Smooth muscle cell (in vitro differentiated cells): Measurements from ENCODE around the gene C1orf35. TPM values are rescaled to one million over a fixed set of nuclear protein-coding genes. Genes with fewer than 3 reads are reported as not detected.

Experiments
- DNase-seq: peaks from one replicate; lab custom pipeline; 2025; ENCODE audit not compliant: unreplicated experiment; lab: John Stamatoyannopoulos, UW
- H2AFZ ChIP-seq: fragments of 200-600 bp; sonication (generic); 2 replicates; pipeline ENCODE4 v1.6.0; 2016; ENCODE audit warnings: antibody characterized with exemption, low read depth, mild to moderate bottlenecking
- H3F3A ChIP-seq: fragments of 200-600 bp; sonication (generic); 2 replicates; pipeline ENCODE4 v1.6.0; 2017; ENCODE audit warnings: antibody characterized with exemption, low read depth
- H3K27ac ChIP-seq: fragments of 200-600 bp; sonication (generic); 2 replicates; pipeline ENCODE4 v1.5.1; 2016; ENCODE audit warnings: low read depth, mild to moderate bottlenecking
- H3K27me3 ChIP-seq: fragments of 200-600 bp; sonication (generic); 2 replicates; pipeline ENCODE4 v1.6.1; 2016; ENCODE audit warnings: low read depth, mild to moderate bottlenecking
- H3K36me3 ChIP-seq: fragments of 200-600 bp; sonication (generic); 2 replicates; pipeline ENCODE4 v1.5.1; 2016; ENCODE audit warnings: low read depth
- H3K4me1 ChIP-seq: fragments of 200-600 bp; sonication (generic); 2 replicates; pipeline ENCODE4 v1.5.1; 2016; ENCODE audit warnings: low read depth
- H3K4me2 ChIP-seq: fragments of 200-600 bp; sonication (generic); 2 replicates; pipeline ENCODE4 v1.6.0; 2016; ENCODE audit warnings: mild to moderate bottlenecking
- H3K4me3 ChIP-seq: fragments of 200-600 bp; sonication (generic); 2 replicates; pipeline ENCODE4 v1.5.1; 2016; ENCODE audit warnings: mild to moderate bottlenecking
- H3K79me2 ChIP-seq: fragments of 200-600 bp; sonication (generic); 2 replicates; pipeline ENCODE4 v1.6.0; 2016; ENCODE audit warnings: low read depth, mild to moderate bottlenecking
- H3K9ac ChIP-seq: fragments of 200-600 bp; sonication (generic); 2 replicates; pipeline ENCODE4 v1.6.0; 2016; ENCODE audit warnings: low read depth
- H3K9me3 ChIP-seq: fragments of 200-600 bp; sonication (generic); replicated peaks from 2 replicates; pipeline ENCODE4 v1.5.1; 2016; ENCODE audit warnings: low read depth
- H4K20me1 ChIP-seq: fragments of 200-600 bp; sonication (generic); 2 replicates; pipeline ENCODE4 v1.6.0; 2016; ENCODE audit warnings: low read depth
- whole genome bisulfite sequencing: methylation state at CpG from one replicate; pipeline ENCODE4 v1.1.7; 2016; ENCODE audit warnings: low lambda C conversion rate; 5-methylcytosine and 5-hydroxymethylcytosine counted together
- polyA plus RNA-seq: library from polyadenylated mRNA; unstranded; fragments of >200 nt; fragmentation: Nextera tagmentation; extraction: Ambion mirVana; gene quantifications from 2 replicates; pipeline ENCODE4 v1.2.1, GENCODE V29; 2016
- total RNA-seq: library from RNA; depleted of rRNA; stranded (reverse); fragments of >200 nt; gene quantifications from 2 replicates; pipeline ENCODE4 v1.2.3, GENCODE V29; 2014
- TF ChIP-seq, protein P1 (sequence below): fragments of 200-600 bp; sonication (generic); IDR thresholded peaks from 2 replicates; pipeline ENCODE4 v1.5.1; 2017; ENCODE audit warnings: borderline replicate concordance, mild to moderate bottlenecking, antibody characterized with exemption; ENCODE audit not compliant: insufficient read depth, poor library complexity, severe bottlenecking

Gene C1orf35
- total and polyA plus RNA-seq, 2 experiments from 2014 or later, result 7.6 to 18.7 TPM

DNA sequence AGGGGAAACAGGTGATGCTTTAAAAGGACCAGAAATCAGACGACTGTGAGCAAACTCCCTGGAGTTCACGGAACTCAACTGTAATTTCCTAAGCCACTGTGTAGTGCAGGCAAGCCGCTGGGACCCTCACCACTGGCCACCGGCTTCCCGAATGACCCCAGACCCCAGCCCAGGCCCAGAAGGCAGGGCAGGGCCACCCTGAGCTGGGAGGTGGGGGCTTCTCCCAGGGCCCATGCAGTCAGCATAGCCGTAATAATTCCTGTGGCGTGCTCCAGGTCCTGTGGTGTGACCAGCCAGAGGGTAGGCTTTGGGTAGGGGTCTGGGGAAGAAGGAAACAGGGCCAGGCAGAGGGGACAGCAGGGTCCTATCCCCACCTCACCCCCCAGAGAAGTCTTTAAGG lies 24.1 kb downstream of the C1orf35 start:
- TF ChIP-seq, protein P1, sequence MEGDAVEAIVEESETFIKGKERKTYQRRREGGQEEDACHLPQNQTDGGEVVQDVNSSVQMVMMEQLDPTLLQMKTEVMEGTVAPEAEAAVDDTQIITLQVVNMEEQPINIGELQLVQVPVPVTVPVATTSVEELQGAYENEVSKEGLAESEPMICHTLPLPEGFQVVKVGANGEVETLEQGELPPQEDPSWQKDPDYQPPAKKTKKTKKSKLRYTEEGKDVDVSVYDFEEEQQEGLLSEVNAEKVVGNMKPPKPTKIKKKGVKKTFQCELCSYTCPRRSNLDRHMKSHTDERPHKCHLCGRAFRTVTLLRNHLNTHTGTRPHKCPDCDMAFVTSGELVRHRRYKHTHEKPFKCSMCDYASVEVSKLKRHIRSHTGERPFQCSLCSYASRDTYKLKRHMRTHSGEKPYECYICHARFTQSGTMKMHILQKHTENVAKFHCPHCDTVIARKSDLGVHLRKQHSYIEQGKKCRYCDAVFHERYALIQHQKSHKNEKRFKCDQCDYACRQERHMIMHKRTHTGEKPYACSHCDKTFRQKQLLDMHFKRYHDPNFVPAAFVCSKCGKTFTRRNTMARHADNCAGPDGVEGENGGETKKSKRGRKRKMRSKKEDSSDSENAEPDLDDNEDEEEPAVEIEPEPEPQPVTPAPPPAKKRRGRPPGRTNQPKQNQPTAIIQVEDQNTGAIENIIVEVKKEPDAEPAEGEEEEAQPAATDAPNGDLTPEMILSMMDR, result no peak
- Histone ChIP-seq H3K36me3 (no peaks in the 10 kb centered on the region), H3K79me2 (peaks cover 30% of the 10 kb centered on the region), H4K20me1 (peaks cover 76% of the 10 kb centered on the region), H3K4me2 (no peak overlapping the region), H3K4me1 (peaks cover 15% of the 10 kb centered on the region), H3F3A (peaks cover 6% of the 10 kb centered on the region), H3K9me3 (no peaks in the 10 kb centered on the region), H2AFZ (no peak overlapping the region), H3K27me3 (no peaks in the 10 kb centered on the region), H3K4me3 (no peak overlapping the region), H3K9ac (no peak overlapping the region), H3K27ac (no peak overlapping the region)
- 94% methylated on average over 7 of the region's 7 CpGs for WGBS
- no peak for DNase-seq

DNA sequence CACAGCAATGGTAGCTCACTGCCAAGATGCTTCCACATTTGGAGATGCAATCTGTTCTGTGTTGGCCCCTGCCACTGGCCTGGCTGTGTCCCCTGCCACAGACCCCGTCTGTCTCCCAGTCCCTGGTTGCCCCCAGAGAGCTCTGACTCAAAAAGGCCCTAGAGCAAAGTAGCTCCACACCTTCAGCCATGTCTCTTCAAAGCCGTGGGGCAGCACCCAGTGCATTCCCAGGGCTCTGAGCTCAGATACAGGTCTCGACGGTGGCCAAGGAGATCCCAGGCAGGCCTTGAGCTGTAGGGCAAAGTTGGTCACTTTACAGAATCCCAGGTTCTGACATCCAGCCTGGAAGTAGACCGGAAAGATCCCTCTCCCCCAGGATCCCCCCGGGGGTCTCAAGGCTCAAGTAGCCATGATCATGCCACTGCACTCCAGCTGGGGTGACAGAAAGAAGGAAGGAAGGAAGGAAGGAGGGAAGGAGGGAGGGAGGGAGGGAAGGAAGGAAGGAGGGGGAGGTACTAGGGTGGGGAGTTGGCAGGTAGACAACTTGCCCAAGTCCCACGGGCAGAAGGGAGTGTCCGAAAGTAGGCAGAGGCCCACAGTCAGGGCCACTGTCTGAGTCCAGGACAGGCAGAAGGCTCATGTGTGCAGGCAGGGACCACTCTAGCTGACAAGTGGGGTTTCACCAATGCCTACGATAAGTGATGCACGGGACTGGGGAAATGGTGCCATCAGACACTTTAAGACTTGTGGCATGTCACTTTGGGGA lies 25.4 kb downstream of the C1orf35 start:
- no peak for DNase-seq
- H3K9ac ChIP-seq, result no peak overlapping the region
- no peaks in the 10 kb centered on the region for H3K9me3 ChIP-seq
- no peaks in the 10 kb centered on the region for H3F3A ChIP-seq
- H2AFZ ChIP-seq, result no peak overlapping the region
- H3K27me3 ChIP-seq, result no peaks in the 10 kb centered on the region
- no peak overlapping the region for H3K4me3 ChIP-seq
- peaks cover 66% of the 10 kb centered on the region for H4K20me1 ChIP-seq
- H3K27ac ChIP-seq, result no peak overlapping the region
- H3K79me2 ChIP-seq, result peaks cover 18% of the 10 kb centered on the region
- 88% methylated on average over 10 of the region's 10 CpGs for WGBS
- no peaks in the 10 kb centered on the region for H3K36me3 ChIP-seq
- peaks cover 19% of the 10 kb centered on the region for H3K4me1 ChIP-seq
- no peak overlapping the region for H3K4me2 ChIP-seq
- TF ChIP-seq, protein P1, result no peak

DNA sequence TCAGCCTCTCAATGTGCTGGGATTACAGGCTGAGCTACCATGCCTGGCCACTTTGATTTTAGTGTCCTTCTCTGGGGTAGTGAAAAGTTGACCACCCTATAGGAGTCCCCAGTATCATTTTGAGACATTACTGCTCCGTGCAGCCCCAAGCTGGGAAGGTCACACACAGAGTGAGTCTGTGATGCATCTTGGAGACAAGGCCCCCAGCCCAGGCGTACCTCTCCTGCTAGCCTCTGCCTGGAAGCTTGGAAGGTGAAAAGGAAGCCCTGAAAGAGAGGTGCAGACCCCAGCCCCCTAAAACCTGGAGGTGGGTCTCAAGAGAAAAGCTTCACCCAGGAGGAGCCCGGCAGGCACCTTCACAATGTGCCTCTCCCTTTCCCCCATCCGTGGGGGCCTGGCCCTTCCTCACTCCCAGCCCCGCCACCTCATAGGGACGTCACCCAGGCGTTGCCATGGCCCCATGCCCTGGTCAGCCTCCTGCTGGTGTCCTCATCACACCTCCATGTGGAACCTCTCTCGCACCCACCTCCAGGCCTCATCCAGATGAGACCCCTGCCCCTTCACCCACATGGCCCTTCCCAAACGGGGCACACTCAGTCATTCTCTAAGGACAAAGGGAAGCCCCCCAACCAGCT lies 26.2 kb downstream of the C1orf35 start:
- Histone ChIP-seq H3K4me3 (no peak overlapping the region), H3F3A (no peaks in the 10 kb centered on the region), H3K79me2 (peaks cover 10% of the 10 kb centered on the region), H2AFZ (no peak overlapping the region), H3K9ac (no peak overlapping the region), H4K20me1 (peaks cover 66% of the 10 kb centered on the region), H3K36me3 (no peaks in the 10 kb centered on the region), H3K9me3 (no peaks in the 10 kb centered on the region), H3K27me3 (no peaks in the 10 kb centered on the region), H3K4me2 (no peak overlapping the region), H3K4me1 (peaks cover 16% of the 10 kb centered on the region), H3K27ac (no peak overlapping the region)
- DNase-seq, result no peak
- WGBS, result 82% methylated on average over 9 of the region's 9 CpGs
- TF ChIP-seq, protein P1, result no peak
